ENCODE results near the gene NPL. TPM values are rescaled to one million over a fixed set of nuclear protein-coding genes. Genes with fewer than 3 reads are reported as not detected.

The NPL gene
- polyA plus RNA-seq, 1 of the 3 experiments (the other 2 are of a cell fraction) = 1.5 TPM

- 44% methylated on average over 1 of the region's 1 CpG for WGBS (ENCODE audit: low lambda C conversion rate)
- Histone ChIP-seq H2AFZ (ENCODE audit: low read depth) (no peak overlapping the region), H3K36me3 (replicated peaks in 1 of 2; ENCODE audit: control insufficient read depth in 1 of 2, insufficient read depth in 2 of 2, low read length in 1 of 2) (no peaks in the 10 kb centered on the region), H3K9ac (no peak overlapping the region), H3K79me2 (ENCODE audit: insufficient read depth) (no peaks in the 10 kb centered on the region), H3K4me2 (no peak overlapping the region), H3K27me3 (ENCODE audit: insufficient read depth) (no peaks in the 10 kb centered on the region), H4K20me1 (ENCODE audit: insufficient read depth) (no peaks in the 10 kb centered on the region), H3K9me2 (no peaks in the 10 kb centered on the region), H3K4me3 (ENCODE audit: low read depth in 2 of 2, low read length in 1 of 2) (no peak overlapping the region), H3K9me3 (no peaks in the 10 kb centered on the region), H3F3A (replicated peaks; ENCODE audit: insufficient read depth) (no peaks in the 10 kb centered on the region), H3K4me1 (ENCODE audit: control insufficient read depth in 1 of 2, insufficient read depth in 2 of 2, low read depth in 1 of 2, low read length in 1 of 2) (no peaks in the 10 kb centered on the region; a peak in 1 of 4 replicates), H3K27ac (ENCODE audit: low read depth in 2 of 2, low read length in 1 of 2) (no peak overlapping the region)
- ChIA-PET CTCF (no interaction called here), POLR2A (no interaction called here)
- TF ChIP-seq NRF1 (IDR thresholded peaks at IDR 0.05; ENCODE audit: low read depth, low read length) (no peak), NFIC (IDR thresholded peaks at IDR 0.05; ENCODE audit: borderline replicate concordance) (no peak), SIN3A (IDR thresholded peaks at IDR 0.05; ENCODE audit: borderline replicate concordance, low read depth, low read length) (no peak), ELF1 (IDR thresholded peaks at IDR 0.05) (no peak), CHD2 (IDR thresholded peaks at IDR 0.05; ENCODE audit: low read length, partially characterized antibody) (no peak), RXRA (IDR thresholded peaks at IDR 0.05; ENCODE audit: borderline replicate concordance, low read depth) (no peak), YY1 (IDR thresholded peaks at IDR 0.05; ENCODE audit: low read depth) (no peak), RAD21 (IDR thresholded peaks at IDR 0.05; ENCODE audit: low read length) (no peak), EZH2phosphoT487 (IDR thresholded peaks at IDR 0.05; ENCODE audit: borderline replicate concordance, low read depth) (no peak), MXI1 (IDR thresholded peaks at IDR 0.05; ENCODE audit: low read depth, low read length) (no peak), TAF1 (IDR thresholded peaks at IDR 0.05; ENCODE audit: borderline replicate concordance, low read depth, low read length) (no peak)
- TF ChIP-seq, protein P1, sequence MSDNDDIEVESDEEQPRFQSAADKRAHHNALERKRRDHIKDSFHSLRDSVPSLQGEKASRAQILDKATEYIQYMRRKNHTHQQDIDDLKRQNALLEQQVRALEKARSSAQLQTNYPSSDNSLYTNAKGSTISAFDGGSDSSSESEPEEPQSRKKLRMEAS (IDR thresholded peaks at IDR 0.05; ENCODE audit: low read depth) = no peak
- DNase-seq = no peak
Observed at GRCh38 chr1:182742780-182743179, 46.8 kb upstream of the NPL start.

DNA sequence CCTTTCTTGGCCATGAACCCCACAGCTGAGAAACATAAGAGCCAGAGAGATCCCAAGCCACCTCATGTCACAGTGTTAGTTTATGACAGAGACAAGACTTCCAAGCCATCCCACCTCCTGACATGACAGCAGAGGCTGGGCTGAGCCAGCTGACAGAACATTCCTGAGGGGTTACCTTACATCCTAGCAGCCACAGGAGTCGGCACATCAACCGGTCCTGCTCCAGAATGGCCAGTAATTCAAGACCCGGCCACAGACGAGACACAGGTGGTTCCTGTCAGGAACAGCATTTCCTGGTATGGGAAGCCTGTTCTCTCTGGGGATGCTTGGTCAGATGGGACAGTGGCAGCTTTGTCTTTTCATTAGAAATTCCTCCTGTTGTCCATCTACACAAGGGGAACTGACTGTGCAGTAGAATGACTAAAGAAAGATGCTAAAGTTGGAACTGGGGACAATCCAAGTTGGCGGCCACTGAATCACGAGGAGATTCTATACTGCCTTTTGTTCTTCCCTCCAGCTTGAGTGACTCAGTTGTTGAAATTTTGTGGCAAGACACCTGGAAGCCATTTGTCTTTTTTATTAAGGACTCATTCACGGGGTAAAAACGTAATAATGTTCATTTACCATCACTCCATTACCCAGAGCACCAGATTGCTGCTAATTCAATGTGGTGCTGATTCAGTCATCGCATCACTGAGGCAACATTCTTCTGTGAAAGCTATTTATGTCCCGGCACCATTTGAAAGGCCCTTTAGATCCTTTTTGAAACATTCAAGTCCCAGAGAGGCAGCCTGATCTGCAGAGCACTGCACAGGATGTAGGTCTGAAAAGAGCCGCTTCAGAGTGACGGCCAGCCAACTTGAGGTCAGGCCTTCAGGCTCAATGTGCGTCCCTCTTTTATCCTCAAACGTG, 37.2 kb upstream of the NPL start:
- no peaks in the 10 kb centered on the region for H3K9me2 ChIP-seq
- H3K4me3 ChIP-seq (ENCODE audit: low read depth in 2 of 2, low read length in 1 of 2) = no peak overlapping the region
- no peak overlapping the region for H3K4me2 ChIP-seq
- H3K27ac ChIP-seq (ENCODE audit: low read depth in 2 of 2, low read length in 1 of 2) = no peak overlapping the region
- no peaks in the 10 kb centered on the region for H3K27me3 ChIP-seq (ENCODE audit: insufficient read depth)
- no peaks in the 10 kb centered on the region for H3K36me3 ChIP-seq (replicated peaks in 1 of 2; ENCODE audit: control insufficient read depth in 1 of 2, insufficient read depth in 2 of 2, low read length in 1 of 2)
- H3K9me3 ChIP-seq = no peaks in the 10 kb centered on the region
- 35% methylated on average over 14 of the region's 14 CpGs for WGBS (ENCODE audit: low lambda C conversion rate)
- H3F3A ChIP-seq (replicated peaks; ENCODE audit: insufficient read depth) = no peaks in the 10 kb centered on the region
- DNase-seq = no peak
- POLR2A ChIA-PET = no interaction called here
- H2AFZ ChIP-seq (ENCODE audit: low read depth) = no peak overlapping the region
- no peaks in the 10 kb centered on the region for H4K20me1 ChIP-seq (ENCODE audit: insufficient read depth)
- peaks cover 0 to 4% of the 10 kb centered on the region in 2 experiments; a peak in 1 of 4 replicates for H3K4me1 ChIP-seq (ENCODE audit: control insufficient read depth in 1 of 2, insufficient read depth in 2 of 2, low read depth in 1 of 2, low read length in 1 of 2)
- no peaks in the 10 kb centered on the region for H3K79me2 ChIP-seq (ENCODE audit: insufficient read depth)
- CTCF ChIA-PET = interaction anchor here (1.7 to 1.9 kb wide), 2 partner anchors 15 to 30 kb away, joined by 3 to 5 read pairs; no protein-coding TSS in a partner anchor
- H3K9ac ChIP-seq = no peak overlapping the region
- TF ChIP-seq, protein P2, sequence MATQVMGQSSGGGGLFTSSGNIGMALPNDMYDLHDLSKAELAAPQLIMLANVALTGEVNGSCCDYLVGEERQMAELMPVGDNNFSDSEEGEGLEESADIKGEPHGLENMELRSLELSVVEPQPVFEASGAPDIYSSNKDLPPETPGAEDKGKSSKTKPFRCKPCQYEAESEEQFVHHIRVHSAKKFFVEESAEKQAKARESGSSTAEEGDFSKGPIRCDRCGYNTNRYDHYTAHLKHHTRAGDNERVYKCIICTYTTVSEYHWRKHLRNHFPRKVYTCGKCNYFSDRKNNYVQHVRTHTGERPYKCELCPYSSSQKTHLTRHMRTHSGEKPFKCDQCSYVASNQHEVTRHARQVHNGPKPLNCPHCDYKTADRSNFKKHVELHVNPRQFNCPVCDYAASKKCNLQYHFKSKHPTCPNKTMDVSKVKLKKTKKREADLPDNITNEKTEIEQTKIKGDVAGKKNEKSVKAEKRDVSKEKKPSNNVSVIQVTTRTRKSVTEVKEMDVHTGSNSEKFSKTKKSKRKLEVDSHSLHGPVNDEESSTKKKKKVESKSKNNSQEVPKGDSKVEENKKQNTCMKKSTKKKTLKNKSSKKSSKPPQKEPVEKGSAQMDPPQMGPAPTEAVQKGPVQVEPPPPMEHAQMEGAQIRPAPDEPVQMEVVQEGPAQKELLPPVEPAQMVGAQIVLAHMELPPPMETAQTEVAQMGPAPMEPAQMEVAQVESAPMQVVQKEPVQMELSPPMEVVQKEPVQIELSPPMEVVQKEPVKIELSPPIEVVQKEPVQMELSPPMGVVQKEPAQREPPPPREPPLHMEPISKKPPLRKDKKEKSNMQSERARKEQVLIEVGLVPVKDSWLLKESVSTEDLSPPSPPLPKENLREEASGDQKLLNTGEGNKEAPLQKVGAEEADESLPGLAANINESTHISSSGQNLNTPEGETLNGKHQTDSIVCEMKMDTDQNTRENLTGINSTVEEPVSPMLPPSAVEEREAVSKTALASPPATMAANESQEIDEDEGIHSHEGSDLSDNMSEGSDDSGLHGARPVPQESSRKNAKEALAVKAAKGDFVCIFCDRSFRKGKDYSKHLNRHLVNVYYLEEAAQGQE (IDR thresholded peaks at IDR 0.05; ENCODE audit: low read depth, low read length) = no peak
- TF ChIP-seq ELF1 (IDR thresholded peaks at IDR 0.05) (no peak), RFX5 (IDR thresholded peaks at IDR 0.05; ENCODE audit: low read length) (no peak), TCF12 (IDR thresholded peaks at IDR 0.05) (peak; percentile 71), ZBTB33 (IDR thresholded peaks at IDR 0.05; ENCODE audit: borderline replicate concordance, low read depth) (no peak), NFIC (IDR thresholded peaks at IDR 0.05; ENCODE audit: borderline replicate concordance) (peak; percentile 9; the same call in 1 of the 2 replicates)
